Mammary epithelial cell (primary cell): Measurements from ENCODE around the gene TEX9.

Experiments used
- CTCF ChIP-seq, 2 donors: IDR thresholded peaks in 1 of 2; conservative IDR thresholded peaks in 1 of 2; 2 replicates each; pipeline ENCODE4 v1.5.1; 2011 to 2012; ENCODE audit warnings: inconsistent platforms in 2 of 2, low read length in 2 of 2, mild to moderate bottlenecking in 2 of 2, control low read depth in 1 of 2, low read depth in 1 of 2; ENCODE audit not compliant: insufficient read depth in 1 of 2; ENCODE audit errors: extremely low read depth in 1 of 2
- EZH2 ChIP-seq: IDR thresholded peaks from 2 replicates; pipeline ENCODE4 v1.6.1; 2012; ENCODE audit warnings: low read length, inconsistent platforms, borderline replicate concordance

- TF ChIP-seq CTCF (conservative IDR thresholded peaks at IDR 0.05 in 1 of 2, IDR thresholded peaks at IDR 0.05 in 1 of 2; ENCODE audit: extremely low read depth in 1 of 2, insufficient read depth in 1 of 2, low read depth in 1 of 2, low read length in 2 of 2), result no peak
- no peak for TF ChIP-seq EZH2
Measured at GRCh38 chr15:56390739-56391267, 25.6 kb downstream of the TEX9 start.
